Measurements from ENCODE around the gene PSMB11.
"Not testable (repeated sequence)": the region's sequence is repeated elsewhere in the genome, so short reads cannot be mapped to it uniquely, and the experiment has no call there.

PSMB11 gene, protein sequence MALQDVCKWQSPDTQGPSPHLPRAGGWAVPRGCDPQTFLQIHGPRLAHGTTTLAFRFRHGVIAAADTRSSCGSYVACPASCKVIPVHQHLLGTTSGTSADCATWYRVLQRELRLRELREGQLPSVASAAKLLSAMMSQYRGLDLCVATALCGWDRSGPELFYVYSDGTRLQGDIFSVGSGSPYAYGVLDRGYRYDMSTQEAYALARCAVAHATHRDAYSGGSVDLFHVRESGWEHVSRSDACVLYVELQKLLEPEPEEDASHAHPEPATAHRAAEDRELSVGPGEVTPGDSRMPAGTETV

DNA sequence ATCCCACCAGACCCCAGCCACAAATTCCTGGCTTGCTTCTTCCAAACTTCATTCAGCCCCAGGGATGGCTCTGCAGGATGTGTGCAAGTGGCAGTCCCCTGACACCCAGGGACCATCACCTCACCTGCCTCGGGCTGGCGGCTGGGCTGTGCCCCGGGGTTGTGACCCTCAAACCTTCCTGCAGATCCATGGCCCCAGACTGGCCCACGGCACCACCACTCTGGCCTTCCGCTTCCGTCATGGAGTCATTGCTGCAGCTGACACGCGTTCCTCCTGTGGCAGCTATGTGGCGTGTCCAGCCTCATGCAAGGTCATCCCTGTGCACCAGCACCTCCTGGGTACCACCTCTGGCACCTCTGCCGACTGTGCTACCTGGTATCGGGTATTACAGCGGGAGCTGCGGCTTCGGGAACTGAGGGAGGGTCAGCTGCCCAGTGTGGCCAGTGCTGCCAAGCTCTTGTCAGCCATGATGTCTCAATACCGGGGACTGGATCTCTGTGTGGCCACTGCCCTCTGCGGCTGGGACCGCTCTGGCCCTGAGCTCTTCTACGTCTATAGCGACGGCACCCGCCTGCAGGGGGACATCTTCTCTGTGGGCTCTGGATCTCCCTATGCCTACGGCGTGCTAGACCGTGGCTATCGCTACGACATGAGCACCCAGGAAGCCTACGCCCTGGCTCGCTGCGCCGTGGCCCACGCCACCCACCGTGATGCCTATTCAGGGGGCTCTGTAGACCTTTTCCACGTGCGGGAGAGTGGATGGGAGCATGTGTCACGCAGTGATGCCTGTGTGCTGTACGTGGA lies at the start of gene PSMB11:
PSMB11 (plus strand) TSS at position 51 of the 804 bp plus-strand sequence; CDS start at position 65, 14 bp downstream.
- DNase-seq (ENCODE audit: low spot score), result no peak

DNA sequence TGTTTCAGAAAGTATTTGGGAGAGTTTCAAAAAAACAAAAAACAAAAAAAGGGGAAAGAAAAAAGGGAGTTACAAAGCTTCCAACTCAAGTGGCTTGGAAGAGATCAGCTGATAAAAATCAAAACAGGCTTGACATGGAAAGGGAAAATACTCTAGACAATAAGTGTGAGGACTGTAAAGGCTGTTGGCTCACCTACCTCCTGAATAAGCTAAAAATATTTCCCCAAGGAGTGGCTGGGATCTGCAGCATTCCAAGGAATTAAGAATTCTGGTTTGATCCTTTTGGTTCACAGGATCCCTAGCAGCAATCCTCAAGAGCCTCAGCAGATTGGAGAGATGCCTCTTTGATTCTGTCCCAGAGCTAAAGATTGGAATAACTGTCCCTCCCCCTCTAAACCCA lies 48.5 kb upstream of the PSMB11 start:
- DNase-seq (ENCODE audit: low spot score), result no peak

DNA sequence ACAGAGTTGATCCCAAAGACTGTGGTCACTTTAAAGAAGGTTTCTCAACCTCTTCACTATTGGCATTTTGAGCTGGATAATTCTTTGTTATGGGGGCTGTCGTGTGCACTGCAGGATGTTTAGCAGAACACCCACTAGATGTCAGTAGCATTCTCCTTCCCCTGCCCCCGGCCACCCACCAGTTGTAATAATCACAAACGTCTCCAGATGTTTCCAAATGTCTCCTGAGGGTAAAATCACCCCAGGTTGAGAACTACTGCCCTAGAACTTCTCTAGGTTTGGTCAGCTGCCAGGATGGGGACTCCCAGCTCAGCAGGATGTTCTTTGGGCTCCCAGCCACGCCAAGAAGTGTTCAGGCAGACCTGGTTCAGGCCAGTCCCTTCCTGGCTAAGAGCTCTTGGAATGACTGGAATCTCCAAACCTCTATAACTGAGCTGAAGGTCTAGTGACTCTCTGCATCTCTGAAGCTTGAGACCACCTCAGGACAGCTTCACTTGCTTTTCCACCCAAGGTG lies 47.2 kb upstream of the PSMB11 start:
- DNase-seq (ENCODE audit: low spot score), result peak; percentile 68

DNA sequence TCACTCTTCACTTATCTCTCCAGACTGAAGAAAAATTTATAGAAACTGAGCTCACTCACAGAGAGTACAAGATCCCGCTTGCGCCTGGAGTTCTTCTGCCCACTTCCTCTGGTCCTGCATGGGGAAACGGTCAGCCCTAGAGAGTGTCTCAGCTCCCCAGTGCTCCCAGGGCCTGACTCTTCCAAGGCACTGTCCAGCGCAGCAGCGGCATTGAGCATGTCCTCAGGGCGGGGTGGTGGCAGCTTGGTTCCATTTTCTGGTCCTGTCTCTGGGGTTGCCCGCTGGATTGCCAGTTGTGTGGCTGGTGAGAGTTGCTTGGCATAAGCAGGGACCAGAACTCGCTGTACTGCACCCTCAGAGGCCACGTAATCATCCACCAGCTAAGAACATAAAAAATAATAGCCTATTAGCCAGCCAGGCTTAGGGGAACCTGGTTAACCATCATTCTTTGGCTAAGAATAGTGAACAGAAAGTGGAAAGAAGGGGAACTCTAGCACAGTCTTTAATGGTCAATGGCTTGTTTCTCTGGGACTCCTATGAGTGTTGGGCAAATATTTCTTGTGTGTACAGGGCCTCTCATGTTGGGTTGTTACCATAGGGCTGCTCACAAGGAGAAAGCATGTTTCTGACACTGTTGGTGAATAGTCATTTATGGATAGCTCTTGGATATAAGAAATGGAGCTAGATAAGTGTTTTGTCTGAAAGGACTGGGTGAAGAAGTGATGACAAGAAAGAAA lies 46.0 kb upstream of the PSMB11 start:
- no peak for DNase-seq (ENCODE audit: low spot score)

DNA sequence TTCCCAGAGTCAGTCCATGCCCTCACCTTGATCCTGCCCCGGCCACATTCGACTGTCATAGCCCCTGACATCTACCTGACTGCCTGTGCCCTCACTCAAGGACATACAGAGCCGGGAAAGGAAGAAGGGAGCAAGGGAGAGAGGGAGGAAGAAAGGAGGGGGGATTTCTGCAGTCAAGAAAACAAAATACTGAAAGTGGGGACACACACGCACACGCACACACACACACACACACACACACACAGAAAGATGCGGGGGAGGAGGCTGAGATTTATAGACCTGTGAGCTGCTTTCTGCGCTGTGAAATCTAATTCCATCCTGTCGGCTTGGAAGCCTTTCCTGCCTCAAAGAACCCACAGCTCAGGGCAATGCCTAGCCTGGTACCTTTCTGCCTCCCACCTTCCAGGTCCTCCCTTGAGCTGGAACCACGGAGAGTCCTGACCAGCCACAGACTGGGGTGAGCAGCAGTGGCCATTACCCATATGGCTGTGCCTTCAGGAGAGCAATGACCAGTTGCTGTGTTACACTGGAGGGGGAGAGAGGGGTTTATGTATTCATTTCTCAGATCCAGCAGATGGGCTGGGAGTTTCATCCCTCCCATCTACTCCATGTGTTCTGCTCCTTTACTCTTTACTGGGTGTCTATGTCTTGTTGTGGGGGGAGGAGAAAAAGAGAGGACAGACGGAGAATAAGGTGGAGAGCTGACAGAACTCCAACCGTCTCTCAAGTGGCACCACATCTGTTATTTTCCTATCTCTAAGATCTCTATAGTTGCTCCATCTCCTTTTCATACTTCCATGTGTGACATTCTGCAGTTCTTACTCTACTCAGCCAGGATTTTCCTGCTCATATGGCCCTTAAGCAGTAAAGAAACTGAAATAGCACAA lies 45.0 kb upstream of the PSMB11 start:
- no peak for DNase-seq (ENCODE audit: low spot score)

DNA sequence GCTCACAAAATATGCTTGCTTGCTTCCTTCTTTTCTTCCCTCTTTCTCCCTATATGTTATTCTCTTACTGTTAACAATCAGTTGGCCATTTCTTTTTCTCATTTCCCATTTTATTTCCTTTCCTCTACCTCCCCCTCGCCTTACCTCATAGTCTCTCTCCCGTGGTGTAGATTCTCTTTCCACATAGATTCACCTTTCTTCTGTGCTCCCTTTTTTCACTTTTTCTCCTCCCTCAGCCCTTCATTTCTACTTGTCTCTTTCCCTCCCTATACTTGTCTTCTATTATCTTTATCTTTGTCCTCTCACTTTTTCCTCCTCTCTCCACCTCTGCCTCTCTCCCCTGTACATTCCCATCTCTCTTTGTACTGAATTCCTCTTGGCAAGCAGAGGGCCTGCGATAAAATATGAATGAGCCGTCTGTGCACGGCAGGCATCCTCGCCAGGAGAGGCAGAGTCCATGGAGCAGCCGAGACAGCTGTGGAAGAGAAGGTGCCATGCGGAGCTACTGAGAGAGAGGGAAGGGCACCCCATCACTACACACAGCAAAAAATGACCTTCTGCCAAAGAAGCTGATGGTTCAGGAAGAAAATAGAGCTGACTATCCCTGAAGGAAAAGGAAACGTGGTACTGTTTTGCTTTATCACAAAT lies 44.2 kb upstream of the PSMB11 start:
- DNase-seq (ENCODE audit: low spot score), result no peak

DNA sequence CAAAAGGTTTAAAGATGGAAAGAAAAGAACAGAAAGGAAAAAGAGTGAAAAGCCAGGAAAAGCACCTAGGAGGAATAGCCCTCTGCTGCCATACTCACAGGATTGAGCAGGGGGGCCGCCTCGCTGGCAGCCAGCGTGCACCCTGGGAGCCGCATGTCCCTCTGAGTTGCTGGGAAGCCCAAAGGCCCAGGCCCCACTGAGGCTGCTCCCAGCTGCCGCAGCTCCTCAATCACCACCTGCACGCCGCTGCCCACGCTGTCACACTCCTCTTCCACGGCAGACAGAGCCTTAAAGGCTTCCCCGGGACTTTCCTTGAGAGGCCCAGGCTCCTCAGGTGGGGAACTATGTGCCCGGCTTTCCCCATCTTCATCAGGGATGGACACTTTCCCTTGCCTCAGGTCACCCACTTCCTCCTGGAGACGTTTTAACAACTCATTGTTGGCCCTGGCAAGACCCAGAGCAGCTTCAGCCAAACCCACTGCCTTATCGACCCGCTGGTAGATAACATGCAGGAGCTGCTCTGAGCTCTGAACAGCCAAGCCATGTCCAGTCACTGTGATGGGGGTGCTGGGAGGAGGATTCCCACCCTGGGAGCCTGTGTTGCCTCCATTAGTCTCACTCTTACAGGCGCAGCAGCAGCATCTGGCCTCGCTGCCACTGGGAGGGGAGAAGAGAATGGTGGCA lies 43.5 kb upstream of the PSMB11 start:
- DNase-seq (ENCODE audit: low spot score), result no peak

DNA sequence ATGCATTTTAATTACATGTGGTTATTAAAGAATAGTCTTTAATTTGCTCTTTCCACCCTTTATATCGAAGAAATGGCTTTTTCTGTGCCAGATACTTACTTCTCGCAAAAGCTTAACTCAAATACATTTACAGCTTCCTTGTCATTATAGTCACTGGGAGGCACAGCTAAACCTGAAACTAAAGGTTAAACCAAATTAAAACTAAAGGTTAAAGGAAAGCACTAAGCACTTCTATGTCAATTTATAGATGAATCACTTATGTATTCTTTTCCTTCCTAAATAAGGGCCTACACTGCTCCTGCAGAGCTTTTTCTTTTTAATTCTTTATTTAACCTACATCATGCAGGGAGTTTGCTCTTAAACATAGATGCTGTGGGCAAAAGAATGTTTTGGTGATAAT lies 41.2 kb upstream of the PSMB11 start:
- no peak for DNase-seq (ENCODE audit: low spot score)

DNA sequence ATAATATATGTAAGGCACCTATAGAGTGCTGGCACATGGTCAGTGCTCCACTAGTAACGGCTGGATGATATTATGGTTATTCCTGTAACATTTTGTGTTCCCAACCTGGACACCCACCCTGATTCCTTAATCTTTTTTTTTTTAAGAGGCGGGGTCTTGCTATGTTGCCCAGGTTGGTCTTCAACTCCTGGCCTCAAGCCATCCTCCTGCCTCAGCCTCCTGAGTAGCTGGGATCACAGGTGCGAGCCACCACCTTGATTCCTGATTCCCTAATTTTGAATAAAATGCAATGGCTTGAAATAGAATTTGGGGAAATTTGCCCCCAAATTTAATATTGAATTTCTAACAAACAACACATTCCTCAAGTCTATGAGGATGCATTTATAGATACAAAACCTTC lies 39.4 kb upstream of the PSMB11 start:
- DNase-seq (ENCODE audit: low spot score), result no peak

DNA sequence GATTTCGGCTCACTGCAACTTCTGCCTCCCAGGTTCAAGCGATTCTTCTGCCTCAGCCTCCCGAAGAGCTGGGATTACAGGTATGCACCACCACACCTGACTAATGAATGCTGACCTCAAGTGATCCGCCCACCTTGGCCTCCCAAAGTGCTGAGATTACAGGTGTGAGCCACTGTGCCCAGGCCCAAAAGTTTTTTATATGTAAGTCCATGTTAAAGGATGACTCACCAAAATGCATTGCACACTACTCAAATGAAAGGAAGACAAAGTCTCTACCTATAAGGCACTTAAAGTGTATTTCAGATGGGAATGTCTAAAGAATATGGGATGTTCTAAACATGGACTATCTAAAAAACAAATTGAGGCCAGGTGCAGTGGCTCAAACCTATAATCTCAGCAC lies 37.7 kb upstream of the PSMB11 start:
- not testable (repeated sequence) for DNase-seq (ENCODE audit: low spot score)

DNA sequence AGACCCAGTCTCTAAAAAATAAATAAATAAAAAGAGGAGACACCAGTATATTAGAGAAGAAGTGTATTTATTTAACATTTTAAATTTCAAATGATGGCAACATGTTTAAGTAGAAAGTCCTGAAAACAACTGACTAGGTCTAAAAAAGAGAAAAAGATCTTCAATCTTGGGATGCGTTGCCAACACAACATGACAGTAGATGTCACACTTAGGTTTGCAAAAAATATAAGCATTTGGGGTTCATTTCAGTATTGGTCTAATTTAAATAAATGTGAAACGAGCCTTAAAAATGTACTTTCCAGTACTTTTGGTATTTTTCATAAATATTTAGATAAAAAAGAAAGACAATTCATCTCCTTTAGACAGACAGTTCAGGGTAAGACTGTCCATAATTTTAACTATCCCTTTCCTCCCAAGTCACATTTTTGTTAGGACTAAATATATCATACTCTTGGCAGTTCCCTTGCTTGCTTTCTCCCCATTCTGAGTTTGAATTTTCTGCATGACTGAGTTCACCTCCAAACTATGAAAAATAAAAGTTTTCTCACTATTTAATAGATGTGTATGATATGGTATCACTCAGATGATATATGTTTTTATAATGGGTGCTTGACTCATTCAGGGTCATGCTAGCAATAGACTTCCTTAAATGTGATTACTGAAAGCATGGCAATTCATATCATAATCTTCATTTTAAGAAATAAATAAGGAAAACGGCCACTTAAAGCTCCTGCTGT lies 36.4 kb upstream of the PSMB11 start:
- no peak for DNase-seq (ENCODE audit: low spot score)

DNA sequence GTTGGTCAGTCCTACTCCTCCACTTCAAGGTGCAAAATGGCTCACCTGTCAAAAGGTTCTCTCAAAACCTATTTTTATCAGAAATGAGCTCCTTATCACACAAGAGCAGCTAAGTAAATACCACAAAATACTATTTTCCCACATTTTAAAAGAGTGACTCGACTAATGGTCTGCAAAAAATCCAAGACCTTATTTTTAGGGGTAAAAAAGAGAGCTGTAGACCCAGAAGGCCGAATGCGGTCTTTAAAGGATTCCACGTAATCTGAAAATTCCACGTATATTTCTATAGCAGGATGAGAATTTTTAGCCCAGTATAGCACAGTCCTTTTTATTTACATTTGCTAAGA lies 35.9 kb upstream of the PSMB11 start:
- DNase-seq (ENCODE audit: low spot score), result no peak

DNA sequence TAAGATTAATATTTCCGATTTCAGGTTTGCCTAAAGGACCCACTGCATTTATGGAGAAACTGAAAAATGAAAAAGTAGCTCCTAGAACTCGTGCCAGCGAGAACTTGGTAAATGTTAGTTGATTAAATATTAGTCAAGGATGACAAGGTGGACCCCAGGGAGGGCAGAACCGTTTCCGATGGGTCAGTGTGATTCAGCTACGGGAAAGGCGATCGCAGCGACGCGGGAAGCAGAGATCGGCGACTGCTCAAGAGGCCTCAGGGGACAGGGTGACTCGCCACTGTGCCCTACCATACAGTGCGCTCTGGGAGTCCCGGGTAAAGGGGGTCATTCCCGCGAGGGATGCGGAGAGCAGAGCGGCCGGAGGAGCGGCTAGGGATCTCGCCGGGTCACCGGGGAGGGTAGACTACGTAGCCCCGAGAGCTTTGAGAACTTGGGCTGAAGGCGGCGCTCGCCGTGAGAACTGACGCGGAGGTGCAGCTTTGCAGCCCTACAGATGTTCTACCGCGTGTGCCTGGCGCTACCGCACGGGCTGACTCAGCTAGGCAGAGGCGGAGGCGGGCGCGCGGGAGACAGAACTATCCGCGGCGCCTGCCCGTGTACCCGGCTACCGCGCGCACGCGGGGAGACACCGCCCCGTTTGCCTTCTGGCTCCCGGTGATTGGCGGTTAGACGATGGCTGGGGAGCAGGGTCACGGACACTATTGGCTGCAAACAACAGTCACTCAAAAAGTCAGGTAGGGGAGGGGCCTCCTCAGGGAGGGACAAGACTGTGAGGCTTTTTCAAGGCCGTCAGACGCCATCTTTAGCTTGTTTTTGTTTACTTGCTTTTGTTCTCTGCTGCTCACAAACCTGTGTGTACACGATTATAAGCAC lies 35.2 kb upstream of the PSMB11 start:
- DNase-seq (ENCODE audit: low spot score), result peak; percentile 99

DNA sequence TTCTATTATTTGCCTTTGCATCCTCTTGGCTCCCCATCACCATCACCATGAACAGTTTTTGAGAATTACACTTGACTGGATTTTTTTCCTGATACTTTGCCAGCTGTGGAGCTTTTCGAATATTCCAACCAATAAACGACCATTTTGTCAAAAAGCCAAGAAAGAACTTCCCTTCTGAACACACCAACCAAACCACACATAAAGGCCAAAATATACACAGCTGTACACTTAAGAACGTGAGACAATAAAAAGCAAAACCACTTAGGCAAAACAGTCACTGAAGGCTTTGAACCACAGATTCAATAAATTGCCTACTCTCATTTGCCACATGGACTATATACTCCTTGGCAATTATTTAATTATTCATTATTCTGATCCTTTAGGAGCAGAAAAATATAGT lies 33.2 kb upstream of the PSMB11 start:
- DNase-seq (ENCODE audit: low spot score), result peak; percentile 55

DNA sequence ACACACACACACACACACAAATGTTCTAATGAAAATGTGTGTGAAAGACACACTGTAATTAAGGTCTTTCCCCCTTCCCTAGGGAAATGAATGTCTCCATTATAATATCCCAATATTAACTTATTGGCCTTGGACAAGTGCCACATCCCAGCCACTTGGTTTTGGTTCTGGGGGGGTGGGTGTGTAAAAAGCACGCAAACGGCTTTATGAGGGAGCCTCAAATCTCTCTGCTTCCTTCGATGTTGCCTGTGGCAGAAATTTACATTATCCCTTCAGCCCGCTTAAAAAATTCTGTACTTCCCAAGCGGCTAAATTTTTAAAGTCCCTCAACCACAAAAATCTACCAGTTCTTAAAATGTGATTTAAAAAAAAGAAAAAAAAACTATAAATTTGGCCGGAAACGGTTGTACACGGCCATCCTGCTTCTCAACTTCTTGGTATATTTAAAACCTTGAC lies 32.5 kb upstream of the PSMB11 start:
- no peak for DNase-seq (ENCODE audit: low spot score)

DNA sequence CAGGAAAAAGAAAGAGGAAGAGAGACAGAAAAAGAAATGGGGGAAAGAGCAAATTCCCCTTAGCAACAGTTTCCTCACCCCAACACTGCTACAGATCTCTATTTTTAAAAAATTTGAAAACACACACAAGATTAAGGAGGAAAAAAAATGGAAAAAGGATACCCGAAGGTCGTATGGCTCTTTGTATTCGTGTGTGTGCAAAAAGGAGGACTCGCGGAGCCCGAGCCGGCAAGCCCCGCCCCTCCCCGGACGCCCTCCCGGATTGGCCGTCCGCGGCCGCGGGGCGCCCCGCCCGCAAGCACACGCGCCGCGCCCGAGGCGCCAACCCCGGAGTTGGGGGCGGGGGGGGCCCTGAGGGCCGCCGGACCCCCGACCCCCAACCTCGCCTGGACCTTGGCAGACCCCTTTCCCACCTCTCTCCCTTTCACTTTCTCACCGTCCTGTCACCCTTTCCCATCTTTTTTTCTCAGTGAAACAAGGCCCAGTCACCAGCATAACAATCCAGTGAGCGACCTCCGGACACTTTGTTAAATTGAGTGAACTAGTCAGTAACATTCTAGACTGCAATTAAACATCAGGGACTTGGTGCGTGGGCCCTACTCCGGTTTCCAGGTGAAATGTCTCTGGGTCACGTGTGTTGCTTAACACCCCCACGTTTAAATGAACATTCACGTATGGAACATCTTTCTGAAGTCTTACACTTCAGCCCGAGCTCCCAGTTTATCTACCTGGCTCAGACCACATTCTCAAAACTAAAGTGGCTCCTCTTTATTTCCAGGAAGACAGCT lies 31.9 kb upstream of the PSMB11 start, which contains the start of gene C14orf93:
C14orf93 (minus strand) TSS at position 205 of the 788 bp plus-strand sequence. CDS start 11,120 bp downstream, outside the sequence.
- DNase-seq (ENCODE audit: low spot score), result peak; percentile 80

DNA sequence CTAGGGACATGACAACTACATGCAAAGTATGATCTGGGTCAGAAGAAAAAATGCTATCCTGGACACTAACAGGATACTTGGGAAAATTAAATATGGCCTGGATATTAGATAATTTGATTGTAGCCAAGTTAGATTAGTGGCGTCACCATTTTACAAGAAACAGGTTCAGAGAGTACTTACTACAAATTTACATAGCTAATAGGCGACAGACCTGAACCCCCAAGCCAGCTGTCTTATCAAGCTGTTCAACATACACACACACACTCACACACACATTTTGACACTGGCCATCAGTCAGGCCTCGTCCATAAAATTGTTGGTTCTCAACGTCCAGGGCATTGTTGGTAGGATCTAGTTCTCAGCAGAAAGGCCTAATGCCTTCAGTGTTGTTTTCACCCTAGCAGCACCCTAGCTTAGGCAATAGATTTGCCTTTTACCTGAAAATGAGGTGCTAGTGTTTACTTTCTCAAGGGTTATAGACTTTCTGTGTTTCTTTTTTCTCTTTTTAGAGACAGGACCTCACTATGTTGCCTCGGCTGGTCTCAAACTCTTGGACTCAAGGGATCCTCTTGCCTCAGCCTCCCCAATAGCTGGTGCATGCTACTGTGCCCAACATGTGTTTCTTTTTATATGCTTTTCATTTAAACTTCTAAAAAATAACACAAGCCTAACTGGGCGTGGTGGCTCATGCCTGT lies 28.8 kb upstream of the PSMB11 start:
- no peak for DNase-seq (ENCODE audit: low spot score)
